SH-SY5Y (cell line): ENCODE measurements around the gene GOLPH3.

Source experiments
- GATA2 ChIP-seq: IDR thresholded peaks from 2 replicates; pipeline ENCODE4 v1.6.1; 2011; ENCODE audit warnings: mild to moderate bottlenecking, low read depth, low read length
- GATA3 ChIP-seq: IDR thresholded peaks from 2 replicates; pipeline ENCODE4 v1.6.1; 2011; ENCODE audit warnings: low read depth, mild to moderate bottlenecking, low read length, moderate library complexity

The GOLPH3 gene

GRCh38 chr5:32087086-32088082 lies 86.7 kb downstream of the GOLPH3 start:
- TF ChIP-seq GATA3 = no peak
- no peak for TF ChIP-seq GATA2

- TF ChIP-seq GATA2 (no peak), GATA3 (no peak)
Observed at GRCh38 chr5:32083981-32084430, 90.1 kb downstream of the GOLPH3 start.

- no peak for TF ChIP-seq GATA3
- TF ChIP-seq GATA2 = no peak
Observed at GRCh38 chr5:32082701-32083100, 91.4 kb downstream of the GOLPH3 start.

GRCh38 chr5:32076699-32077695 lies 97.1 kb downstream of the GOLPH3 start:
- TF ChIP-seq GATA3 (no peak), GATA2 (no peak)
